Osteoblast (primary cell): ENCODE data around the gene AP3B2. TPM values are rescaled to one million over a fixed set of nuclear protein-coding genes. Genes with fewer than 3 reads are reported as not detected.
"Not testable (repeated sequence)": the region's sequence is repeated elsewhere in the genome, so short reads cannot be mapped to it uniquely, and the experiment has no call there.

ENCODE experiments used
- DNase-seq: peaks from one replicate; pipeline ENCODE4 v3.0.0; 2011; ENCODE audit warnings: low spot score, mixed read lengths; ENCODE audit not compliant: insufficient read length; ENCODE audit errors: missing footprints
- H2AFZ ChIP-seq: 2 replicates; pipeline ENCODE4 v1.6.0; 2011; ENCODE audit warnings: mild to moderate bottlenecking, low read length
- H3K27ac ChIP-seq: 2 replicates; pipeline ENCODE4 v1.5.1; 2011; ENCODE audit warnings: mild to moderate bottlenecking, low read depth, low read length, moderate library complexity
- H3K27me3 ChIP-seq: 2 replicates; pipeline ENCODE4 v1.6.0; 2012; ENCODE audit warnings: mild to moderate bottlenecking, control low read depth, inconsistent platforms, low read length, moderate library complexity; ENCODE audit not compliant: insufficient read depth
- H3K36me3 ChIP-seq: 2 replicates; pipeline ENCODE4 v1.5.1; 2011; ENCODE audit warnings: mild to moderate bottlenecking, low read length, control low read depth, moderate library complexity; ENCODE audit not compliant: insufficient read depth
- H3K4me1 ChIP-seq: 2 replicates; pipeline ENCODE4 v1.5.1; 2011; ENCODE audit warnings: mild to moderate bottlenecking, low read length, control low read depth, moderate library complexity; ENCODE audit not compliant: insufficient read depth
- H3K4me2 ChIP-seq: 2 replicates; pipeline ENCODE4 v1.6.0; 2011; ENCODE audit warnings: mild to moderate bottlenecking, low read length; ENCODE audit not compliant: insufficient read depth
- H3K4me3 ChIP-seq: fragments of 200-600 bp; sonication (generic); 3 replicates; pipeline ENCODE4 v1.5.1; 2012; ENCODE audit warnings: mild to moderate bottlenecking, low read length, inconsistent platforms; ENCODE audit not compliant: insufficient read depth
- H3K79me2 ChIP-seq: 2 replicates; pipeline ENCODE4 v1.6.0; 2012; ENCODE audit warnings: mild to moderate bottlenecking, low read length, control low read depth, inconsistent platforms; ENCODE audit not compliant: insufficient read depth
- H3K9me3 ChIP-seq: 2 replicates; pipeline ENCODE4 v1.5.1; 2011; ENCODE audit warnings: low read depth, low read length, control low read depth
- H4K20me1 ChIP-seq: 2 replicates; pipeline ENCODE4 v1.6.0; 2012; ENCODE audit warnings: mild to moderate bottlenecking, low read length, control low read depth; ENCODE audit not compliant: insufficient read depth
- total RNA-seq: library from RNA; depleted of rRNA; stranded (reverse); fragments of >200 nt; gene quantifications from 2 replicates; pipeline ENCODE4 v1.2.3, GENCODE V29; 2012
- TF ChIP-seq, protein P1 (sequence below): IDR thresholded peaks from 2 replicates; pipeline ENCODE4 v1.5.1; 2011; ENCODE audit warnings: mild to moderate bottlenecking, low read depth, low read length, moderate library complexity; ENCODE audit errors: extremely low read depth

AP3B2 gene
- total RNA-seq, 1 donor = 0.36 TPM

DNA sequence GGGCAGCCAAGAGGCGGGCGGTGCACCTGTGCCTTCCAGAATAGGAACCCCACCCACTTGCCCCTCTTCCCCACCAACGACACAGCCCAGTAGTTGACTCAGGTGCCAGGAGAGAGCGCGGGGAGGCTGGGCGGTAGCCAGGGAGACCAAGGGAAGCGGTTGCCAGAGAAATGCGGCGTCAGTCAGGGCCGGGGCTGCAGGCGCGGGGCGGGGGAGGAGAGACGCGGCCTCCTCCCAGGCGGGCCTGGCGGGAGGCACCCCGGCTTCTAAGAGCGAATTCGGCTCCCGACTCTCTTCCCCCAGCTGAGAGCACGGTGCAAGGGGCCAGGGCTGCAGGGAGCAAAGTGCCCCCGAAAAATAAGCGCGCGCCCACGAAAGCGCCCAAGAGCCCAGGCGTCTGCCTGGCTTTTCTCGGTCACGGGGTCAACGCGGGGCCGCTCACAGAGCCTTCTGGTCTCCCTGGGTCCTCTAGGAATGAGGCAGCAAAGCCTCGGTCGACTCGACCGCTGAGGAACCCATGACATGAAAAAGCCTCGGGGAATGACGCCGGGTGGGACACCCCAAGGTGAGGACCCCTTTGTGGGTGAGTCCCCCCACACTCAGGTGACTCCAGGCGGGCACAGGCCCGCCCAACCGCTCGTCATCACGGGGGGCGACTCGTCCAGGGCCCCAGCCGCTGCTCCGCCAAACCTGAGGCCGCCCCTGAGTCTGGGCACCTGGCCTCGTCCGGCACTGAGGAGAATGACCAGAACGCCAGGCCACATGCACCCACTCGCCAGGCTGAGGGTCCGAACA is 63.2 kb downstream of the AP3B2 start:
- Histone ChIP-seq H3K27me3 (peaks cover 53% of the 10 kb centered on the region), H3K79me2 (no peaks in the 10 kb centered on the region), H2AFZ (no peak overlapping the region), H3K4me2 (no peak overlapping the region), H3K36me3 (no peaks in the 10 kb centered on the region), H3K4me3 (no peak overlapping the region), H3K4me1 (no peaks in the 10 kb centered on the region), H3K27ac (no peak overlapping the region), H3K9me3 (no peaks in the 10 kb centered on the region), H4K20me1 (no peaks in the 10 kb centered on the region)
- TF ChIP-seq, protein P1, sequence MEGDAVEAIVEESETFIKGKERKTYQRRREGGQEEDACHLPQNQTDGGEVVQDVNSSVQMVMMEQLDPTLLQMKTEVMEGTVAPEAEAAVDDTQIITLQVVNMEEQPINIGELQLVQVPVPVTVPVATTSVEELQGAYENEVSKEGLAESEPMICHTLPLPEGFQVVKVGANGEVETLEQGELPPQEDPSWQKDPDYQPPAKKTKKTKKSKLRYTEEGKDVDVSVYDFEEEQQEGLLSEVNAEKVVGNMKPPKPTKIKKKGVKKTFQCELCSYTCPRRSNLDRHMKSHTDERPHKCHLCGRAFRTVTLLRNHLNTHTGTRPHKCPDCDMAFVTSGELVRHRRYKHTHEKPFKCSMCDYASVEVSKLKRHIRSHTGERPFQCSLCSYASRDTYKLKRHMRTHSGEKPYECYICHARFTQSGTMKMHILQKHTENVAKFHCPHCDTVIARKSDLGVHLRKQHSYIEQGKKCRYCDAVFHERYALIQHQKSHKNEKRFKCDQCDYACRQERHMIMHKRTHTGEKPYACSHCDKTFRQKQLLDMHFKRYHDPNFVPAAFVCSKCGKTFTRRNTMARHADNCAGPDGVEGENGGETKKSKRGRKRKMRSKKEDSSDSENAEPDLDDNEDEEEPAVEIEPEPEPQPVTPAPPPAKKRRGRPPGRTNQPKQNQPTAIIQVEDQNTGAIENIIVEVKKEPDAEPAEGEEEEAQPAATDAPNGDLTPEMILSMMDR = no peak
- DNase-seq = no peak

DNA sequence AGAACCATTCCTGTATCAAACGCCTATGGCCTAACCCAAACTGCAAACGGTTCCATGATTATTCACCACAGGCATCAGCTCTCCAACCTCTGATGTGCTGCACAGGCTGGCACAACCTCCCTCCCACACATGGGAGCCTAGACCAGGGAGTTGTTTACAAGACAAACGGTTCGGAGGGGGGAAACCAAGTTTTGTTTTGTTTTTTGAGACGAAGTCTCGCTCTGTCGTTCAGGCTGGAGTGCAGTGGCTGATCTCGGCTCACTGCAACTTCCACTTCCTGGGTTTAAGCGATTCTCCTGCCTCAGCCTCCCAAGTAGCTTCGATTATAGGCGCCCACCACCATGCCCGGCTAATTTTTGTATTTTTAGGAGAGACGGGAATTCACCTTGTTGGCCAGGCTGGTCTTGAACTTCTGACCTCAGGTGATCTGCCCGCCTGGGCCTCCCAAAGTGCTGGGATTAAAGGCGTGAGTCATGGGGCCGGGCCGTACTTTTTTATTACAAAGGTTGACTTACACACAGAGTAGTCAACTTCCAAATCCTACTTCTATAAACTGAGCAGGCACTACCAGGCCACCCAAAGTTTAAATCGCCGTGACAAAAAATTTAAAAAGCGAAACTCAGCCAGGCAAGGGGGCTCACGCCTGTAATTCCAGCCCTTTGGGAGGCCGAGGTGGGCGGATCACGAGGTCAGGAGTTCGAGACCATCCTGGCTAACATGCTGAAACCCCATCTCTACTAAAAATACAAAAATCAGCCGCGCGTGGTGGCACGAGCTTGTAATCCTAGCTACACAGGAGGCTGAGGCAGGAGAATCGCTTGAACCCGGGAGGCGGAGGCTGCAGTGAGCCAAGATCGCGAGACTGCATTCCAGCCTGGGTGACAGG is 64.5 kb downstream of the AP3B2 start:
- not testable (repeated sequence) for H3K4me1 ChIP-seq, H3K9me3 ChIP-seq, H3K36me3 ChIP-seq, H3K27ac ChIP-seq, H3K79me2 ChIP-seq, H4K20me1 ChIP-seq, DNase-seq, H2AFZ ChIP-seq, H3K4me3 ChIP-seq, H3K4me2 ChIP-seq
- peaks cover 59% of the 10 kb centered on the region for H3K27me3 ChIP-seq

- H3K36me3 ChIP-seq = no peaks in the 10 kb centered on the region
- no peak overlapping the region for H3K4me3 ChIP-seq
- H3K27ac ChIP-seq = no peak overlapping the region
- no peak for DNase-seq
- H3K27me3 ChIP-seq = peaks cover 62% of the 10 kb centered on the region
- no peaks in the 10 kb centered on the region for H3K9me3 ChIP-seq
- no peak overlapping the region for H3K4me2 ChIP-seq
- TF ChIP-seq, protein P1 = no peak
- H3K79me2 ChIP-seq = no peaks in the 10 kb centered on the region
- H4K20me1 ChIP-seq = no peaks in the 10 kb centered on the region
- H2AFZ ChIP-seq = no peak overlapping the region
- no peaks in the 10 kb centered on the region for H3K4me1 ChIP-seq
Measured at GRCh38 chr15:82643992-82644391, 65.7 kb downstream of the AP3B2 start.

GRCh38 chr15:82642656-82643055 is 67.0 kb downstream of the AP3B2 start:
- TF ChIP-seq, protein P1 = no peak
- Histone ChIP-seq H3K27me3 (peaks cover 59% of the 10 kb centered on the region), H3K4me3 (no peak overlapping the region), H3K4me1 (no peaks in the 10 kb centered on the region), H3K36me3 (no peaks in the 10 kb centered on the region), H3K79me2 (no peaks in the 10 kb centered on the region), H4K20me1 (no peaks in the 10 kb centered on the region), H3K27ac (no peak overlapping the region), H3K4me2 (no peak overlapping the region), H3K9me3 (no peaks in the 10 kb centered on the region), H2AFZ (no peak overlapping the region)
- DNase-seq = peak; percentile 34
